T-helper 2 cell treated with Interferon-gamma antibody and Interleukin-4, amounts not matched to agents 5 μg/mL and 100 μg/mL, for 36 hours (primary cell): ENCODE measurements around the gene ASB10.

Experiments used
- DNase-seq: peaks from one replicate; pipeline ENCODE4 v3.0.0; 2021; ENCODE audit warnings: low spot score
- H3K27ac Mint-ChIP-seq: one replicate; pipeline ENCODE4 v1.8.0; 2021; ENCODE audit warnings: mild to moderate bottlenecking, mixed read lengths
- H3K27me3 Mint-ChIP-seq: one replicate; pipeline ENCODE4 v1.8.0; 2021; ENCODE audit warnings: low read depth, mixed read lengths
- H3K36me3 Mint-ChIP-seq: one replicate; pipeline ENCODE4 v1.8.0; 2021; ENCODE audit warnings: low read depth, mixed read lengths
- H3K4me1 Mint-ChIP-seq: one replicate; pipeline ENCODE4 v1.8.0; 2021; ENCODE audit warnings: low read depth, mixed read lengths
- H3K4me3 Mint-ChIP-seq: one replicate; pipeline ENCODE4 v1.8.0; 2022; ENCODE audit warnings: mild to moderate bottlenecking, moderate library complexity, mixed read lengths
- H3K9me3 Mint-ChIP-seq: one replicate; pipeline ENCODE4 v1.8.0; 2021; ENCODE audit warnings: mixed read lengths

Gene ASB10

DNA sequence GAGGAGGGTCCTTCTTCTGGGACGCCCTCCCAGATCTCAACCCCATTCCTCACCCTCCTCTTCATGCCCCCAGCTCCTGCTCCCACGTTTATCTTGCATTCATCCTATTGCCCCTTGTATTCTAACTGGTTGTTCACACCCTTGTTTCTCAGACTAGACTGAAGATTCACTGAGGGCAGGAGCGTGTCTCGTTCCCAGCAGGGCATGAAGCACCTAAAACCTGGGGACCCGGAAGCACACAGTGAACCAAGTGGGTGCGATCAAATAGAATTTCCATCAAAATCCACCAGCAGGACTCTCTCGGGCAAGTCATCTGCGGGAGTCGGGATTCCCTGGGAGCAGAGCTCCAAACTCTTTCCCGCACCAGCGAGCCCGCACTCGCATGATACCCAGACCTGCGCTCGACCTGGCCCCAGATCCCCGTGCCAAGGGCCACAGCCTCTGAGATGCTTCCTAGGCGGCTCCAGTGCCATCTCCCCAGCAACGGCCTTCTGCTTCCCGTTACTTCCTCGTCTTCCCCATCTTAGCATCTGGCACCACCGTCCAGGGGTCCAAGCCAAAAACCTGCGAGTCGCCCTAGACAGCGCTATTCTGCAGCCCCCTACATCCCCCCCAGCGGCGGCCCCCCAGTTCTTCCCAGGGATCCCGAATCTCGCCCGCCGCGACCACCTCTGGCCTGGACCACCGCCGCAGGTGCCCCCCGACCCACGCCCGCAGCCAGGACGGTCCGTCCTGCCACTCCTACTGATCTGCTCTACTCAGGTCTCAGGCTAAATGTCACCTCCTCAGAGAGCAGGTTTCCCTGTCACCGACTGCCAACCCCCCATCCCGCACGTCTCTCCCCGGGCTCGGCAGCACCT is 13.4 kb downstream of the ASB10 start:
- no peaks in the 10 kb centered on the region for H3K9me3 Mint-ChIP-seq

DNA sequence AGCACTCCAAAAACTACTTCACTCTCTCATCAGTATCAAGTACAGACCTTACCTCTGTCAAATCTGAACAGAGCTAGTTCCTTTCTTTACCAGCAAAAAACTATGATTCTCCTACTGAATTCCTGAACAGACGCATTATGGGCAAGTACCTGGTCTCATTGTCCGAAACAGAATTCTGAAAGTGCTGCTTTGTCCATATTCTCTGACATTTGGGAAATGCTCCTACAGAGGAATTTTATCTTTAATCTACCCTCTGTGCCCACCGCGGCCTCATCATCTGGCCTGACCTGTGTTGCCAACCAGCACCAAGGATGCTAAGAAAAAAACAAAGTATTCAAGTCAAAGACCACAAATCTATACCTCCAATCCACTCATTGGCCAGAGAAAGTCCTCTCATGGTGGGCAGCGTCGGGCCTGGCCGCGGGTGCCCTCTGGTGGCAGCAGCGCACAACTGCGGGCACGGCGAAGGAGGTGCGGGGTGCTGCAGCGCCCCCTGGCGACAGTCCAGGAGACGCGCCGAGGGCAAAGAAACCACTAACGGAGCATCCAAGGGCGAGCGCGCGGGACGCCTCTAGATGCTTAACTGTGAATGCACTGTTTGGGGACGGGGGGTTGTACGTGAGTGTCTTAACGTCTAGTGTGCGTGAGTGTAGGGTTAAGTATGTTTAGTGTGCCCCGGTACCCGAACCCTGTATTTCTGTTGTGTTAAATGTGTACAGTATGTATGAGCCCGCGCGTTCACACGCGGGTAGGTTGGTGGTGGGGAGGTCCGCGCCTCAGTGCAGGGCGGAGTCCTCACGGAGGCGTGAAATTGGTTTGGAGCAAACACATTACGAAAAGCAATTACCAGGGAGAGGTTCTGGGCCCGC is 14.5 kb downstream of the ASB10 start:
- Mint-ChIP-seq H3K36me3 (no peaks in the 10 kb centered on the region), H3K4me3 (no peak overlapping the region), H3K27ac (no peak overlapping the region), H3K27me3 (peaks cover 39% of the 10 kb centered on the region), H3K9me3 (no peaks in the 10 kb centered on the region), H3K4me1 (peaks cover 9% of the 10 kb centered on the region)
- DNase-seq = peak; percentile 79

More for the DNA sequence above, 13.4 kb downstream of the ASB10 start:
- no peak overlapping the region for H3K27ac Mint-ChIP-seq
- no peaks in the 10 kb centered on the region for H3K36me3 Mint-ChIP-seq
- no peak for DNase-seq
- peaks cover 6% of the 10 kb centered on the region for H3K4me1 Mint-ChIP-seq
- peaks cover 35% of the 10 kb centered on the region for H3K27me3 Mint-ChIP-seq
- no peak overlapping the region for H3K4me3 Mint-ChIP-seq

DNA sequence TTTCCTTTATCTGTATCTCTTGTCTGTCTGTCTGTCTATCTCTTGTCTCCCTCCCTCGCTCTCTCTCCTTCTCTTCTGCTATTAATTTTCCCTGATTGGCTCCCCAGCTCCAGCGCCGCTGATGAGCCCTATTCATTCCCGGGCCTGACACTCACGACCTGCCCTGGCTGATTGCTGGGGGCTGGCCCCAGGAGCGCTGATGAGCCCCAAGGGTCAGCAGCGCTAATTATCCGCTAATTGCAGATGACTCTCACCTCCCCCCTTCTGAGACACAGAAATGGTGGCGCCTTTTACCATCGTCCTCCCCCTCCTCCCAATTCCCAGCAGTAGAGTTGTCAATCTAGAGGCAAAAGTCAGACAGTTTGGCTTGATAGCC is 18.3 kb downstream of the ASB10 start:
- no peak overlapping the region for H3K27ac Mint-ChIP-seq
- H3K27me3 Mint-ChIP-seq = peaks cover 47% of the 10 kb centered on the region

DNA sequence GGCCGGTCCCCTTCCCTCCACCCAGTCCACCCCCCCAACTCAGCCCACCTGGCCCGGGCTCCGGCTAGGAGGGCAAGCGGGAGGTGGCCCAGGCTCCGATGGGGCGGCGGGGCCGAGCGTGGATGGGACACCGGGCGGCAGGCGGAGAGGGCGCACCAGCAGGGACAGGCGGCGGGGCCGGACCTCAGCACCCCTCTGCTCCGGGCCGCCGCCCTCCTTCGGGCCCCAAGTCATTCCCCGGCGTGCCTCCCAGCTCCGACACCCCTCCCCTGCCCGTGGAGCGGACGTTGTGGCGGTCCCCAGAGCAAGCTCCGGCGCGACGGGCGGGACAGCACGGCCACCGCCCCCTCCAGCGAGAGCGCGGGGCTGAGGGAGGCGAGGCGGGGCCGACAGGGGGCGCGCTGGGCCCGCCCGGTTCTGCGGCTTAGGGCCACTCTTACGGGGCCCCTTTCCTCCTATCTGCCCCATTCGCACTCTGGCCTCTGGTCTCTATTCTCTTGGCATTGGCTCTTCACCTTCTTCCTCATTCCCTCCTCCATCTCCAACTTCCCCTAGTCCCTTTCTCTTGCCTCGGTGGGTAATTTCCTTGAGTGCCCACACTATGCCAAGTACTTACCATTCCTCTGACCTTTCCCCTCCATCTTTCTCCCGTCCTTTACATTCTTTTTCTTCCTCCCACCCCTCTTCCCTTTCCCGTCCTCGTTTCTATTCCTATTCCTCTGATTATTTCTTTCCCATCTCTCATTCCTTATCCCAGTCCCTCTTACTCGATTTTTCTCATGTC is 18.9 kb downstream of the ASB10 start:
- Mint-ChIP-seq H3K9me3 (no peaks in the 10 kb centered on the region), H3K27me3 (peaks cover 47% of the 10 kb centered on the region), H3K4me1 (peaks cover 9% of the 10 kb centered on the region), H3K36me3 (no peaks in the 10 kb centered on the region), H3K4me3 (peak overlapping the region; percentile 16), H3K27ac (no peak overlapping the region)
- DNase-seq = peak; percentile 59

More for the DNA sequence above, 18.3 kb downstream of the ASB10 start:
- Mint-ChIP-seq H3K4me1 (peaks cover 9% of the 10 kb centered on the region), H3K36me3 (no peaks in the 10 kb centered on the region), H3K9me3 (no peaks in the 10 kb centered on the region), H3K4me3 (peak overlapping the region; percentile 16)
- DNase-seq = no peak

DNA sequence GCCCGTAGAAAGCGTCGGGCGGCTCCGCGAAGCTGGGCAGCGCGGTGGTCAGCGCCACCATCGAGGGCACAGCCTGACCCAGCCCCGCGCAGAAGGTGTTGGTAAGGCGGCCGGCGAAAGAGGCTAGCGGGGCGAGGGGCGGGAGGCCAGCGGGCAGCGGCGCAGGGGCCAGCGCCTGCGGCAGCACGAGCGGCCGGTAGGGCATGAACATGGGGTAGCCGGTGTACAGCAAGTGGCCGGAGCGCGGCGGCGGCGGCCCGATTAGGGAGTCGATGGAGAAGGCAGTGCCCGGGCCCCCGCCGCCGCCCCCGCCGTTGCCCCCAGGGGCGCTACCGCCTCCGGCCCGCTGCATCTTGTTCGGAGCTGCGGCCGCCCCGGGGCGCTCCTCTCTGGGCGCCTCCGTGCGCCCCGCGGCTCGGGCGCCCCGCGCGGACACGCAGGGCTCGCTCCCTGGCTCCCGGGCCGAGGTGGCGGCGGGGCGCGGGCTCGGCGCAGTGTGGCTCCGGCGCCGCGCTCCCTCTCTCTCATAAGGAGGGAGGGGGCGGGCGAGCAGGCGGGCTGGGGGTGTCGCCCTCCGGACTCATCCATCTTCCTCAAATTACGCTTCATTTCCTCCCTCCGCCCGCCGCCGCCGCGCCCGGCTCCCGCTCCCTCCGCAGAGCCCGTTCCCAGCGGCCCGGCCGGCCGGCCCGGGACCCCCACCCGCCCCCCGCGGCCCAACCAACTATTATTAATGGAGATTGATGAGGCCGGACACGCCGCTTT is 19.7 kb downstream of the ASB10 start, which contains the start of gene GBX1:
Gene GBX1 (minus strand): TSS at position 498 of the 765 bp plus-strand sequence. CDS start 146 bp downstream, at position 352.
- H3K9me3 Mint-ChIP-seq = no peaks in the 10 kb centered on the region
- H3K36me3 Mint-ChIP-seq = no peaks in the 10 kb centered on the region
- peak within 1 kb of the TSS; percentile 17 for H3K4me3 Mint-ChIP-seq
- no peak within 1 kb of the TSS for H3K27ac Mint-ChIP-seq
- H3K4me1 Mint-ChIP-seq = peaks cover 6% of the 10 kb centered on the region
- DNase-seq = no peak
- H3K27me3 Mint-ChIP-seq = peaks cover 43% of the 10 kb centered on the region

DNA sequence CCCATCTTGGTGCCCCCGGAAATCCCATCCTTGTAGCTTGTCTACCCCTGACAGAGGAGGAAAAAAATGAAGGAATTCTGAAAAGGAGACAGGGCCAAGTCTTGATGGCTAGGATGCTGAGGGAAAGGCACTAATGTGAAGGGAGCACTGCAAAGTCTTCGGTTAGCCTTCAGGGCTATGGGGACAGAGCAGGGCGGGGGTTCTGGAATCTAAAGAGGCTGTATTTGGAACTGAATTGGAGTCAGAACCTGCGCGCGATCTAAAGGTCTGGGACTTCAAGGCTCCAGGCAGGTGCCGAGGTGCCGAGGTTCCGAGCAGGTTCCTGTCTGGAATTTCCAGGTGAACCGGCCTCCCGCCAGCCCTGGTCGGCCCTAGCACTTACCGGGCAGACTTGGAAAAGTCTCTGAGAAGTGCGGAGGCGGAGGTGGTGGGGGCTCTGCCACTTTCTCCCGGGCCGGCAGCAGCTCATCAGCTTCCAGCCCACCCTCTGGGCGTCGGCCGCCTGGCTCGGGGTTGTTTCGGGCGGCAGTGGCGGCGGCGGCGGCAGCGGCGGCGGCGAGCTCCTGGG is 20.3 kb downstream of the ASB10 start:
- Mint-ChIP-seq H3K4me1 (peaks cover 4% of the 10 kb centered on the region), H3K4me3 (peak overlapping the region; percentile 17), H3K27me3 (peaks cover 40% of the 10 kb centered on the region), H3K27ac (no peak overlapping the region), H3K36me3 (no peaks in the 10 kb centered on the region), H3K9me3 (no peaks in the 10 kb centered on the region)
- DNase-seq = no peak

DNA sequence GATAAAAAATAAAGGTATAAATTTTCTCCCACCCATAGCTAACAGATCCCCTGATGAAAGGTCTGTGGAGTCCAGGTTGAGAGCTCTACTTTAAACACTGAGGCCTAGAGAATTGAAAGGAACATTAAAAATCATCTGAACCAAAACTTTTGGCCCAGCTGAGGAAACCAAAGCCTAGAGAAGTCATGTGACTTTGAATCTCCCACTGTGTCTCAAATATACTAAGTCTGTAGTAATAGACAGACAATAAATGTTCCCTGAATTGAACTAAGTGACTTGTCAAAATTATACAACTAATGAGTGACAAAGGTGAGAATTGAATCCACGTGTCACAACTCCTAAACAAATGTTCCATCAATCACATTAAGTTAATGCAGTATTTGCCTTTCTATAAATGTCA is 25.3 kb downstream of the ASB10 start:
- Mint-ChIP-seq H3K27me3 (peaks cover 17% of the 10 kb centered on the region), H3K36me3 (no peaks in the 10 kb centered on the region), H3K4me3 (no peak overlapping the region), H3K27ac (no peak overlapping the region), H3K9me3 (no peaks in the 10 kb centered on the region), H3K4me1 (no peaks in the 10 kb centered on the region)
- DNase-seq = no peak

DNA sequence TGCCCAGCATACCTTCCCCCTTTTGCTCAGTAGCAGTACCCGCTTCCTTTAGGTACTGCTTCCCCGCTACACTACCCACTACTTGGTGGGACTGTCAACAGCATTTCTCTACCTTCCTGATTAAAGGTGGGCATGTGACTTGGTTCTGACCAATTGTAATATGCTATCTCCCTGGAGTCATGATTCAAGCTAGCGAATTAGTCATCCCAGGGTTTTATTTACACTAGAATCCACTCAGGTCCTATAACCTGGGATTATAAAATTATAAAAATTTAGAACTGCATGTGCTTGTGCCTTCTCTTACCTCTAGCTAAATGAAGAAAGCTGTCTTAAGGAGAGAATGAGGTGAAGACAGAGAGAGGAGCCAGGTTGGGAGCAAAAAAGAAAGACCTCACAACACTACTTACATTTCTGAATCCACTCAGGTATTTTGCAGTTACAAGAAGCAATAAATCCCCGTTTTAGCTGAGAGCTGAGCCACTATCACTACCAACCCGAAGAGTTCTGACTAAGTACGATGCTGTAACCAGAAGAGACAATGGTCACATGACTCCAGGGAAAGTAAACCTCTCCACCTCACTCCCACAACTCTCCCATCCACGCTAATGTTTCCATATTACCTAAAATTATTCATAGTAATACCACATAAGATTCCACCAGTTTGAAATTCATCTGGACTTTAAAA is 29.3 kb downstream of the ASB10 start:
- H3K36me3 Mint-ChIP-seq = no peaks in the 10 kb centered on the region
- H3K9me3 Mint-ChIP-seq = no peaks in the 10 kb centered on the region
- no peak overlapping the region for H3K27ac Mint-ChIP-seq
- no peaks in the 10 kb centered on the region for H3K4me1 Mint-ChIP-seq
- peaks cover 26% of the 10 kb centered on the region for H3K27me3 Mint-ChIP-seq
- no peak overlapping the region for H3K4me3 Mint-ChIP-seq
- DNase-seq = no peak

DNA sequence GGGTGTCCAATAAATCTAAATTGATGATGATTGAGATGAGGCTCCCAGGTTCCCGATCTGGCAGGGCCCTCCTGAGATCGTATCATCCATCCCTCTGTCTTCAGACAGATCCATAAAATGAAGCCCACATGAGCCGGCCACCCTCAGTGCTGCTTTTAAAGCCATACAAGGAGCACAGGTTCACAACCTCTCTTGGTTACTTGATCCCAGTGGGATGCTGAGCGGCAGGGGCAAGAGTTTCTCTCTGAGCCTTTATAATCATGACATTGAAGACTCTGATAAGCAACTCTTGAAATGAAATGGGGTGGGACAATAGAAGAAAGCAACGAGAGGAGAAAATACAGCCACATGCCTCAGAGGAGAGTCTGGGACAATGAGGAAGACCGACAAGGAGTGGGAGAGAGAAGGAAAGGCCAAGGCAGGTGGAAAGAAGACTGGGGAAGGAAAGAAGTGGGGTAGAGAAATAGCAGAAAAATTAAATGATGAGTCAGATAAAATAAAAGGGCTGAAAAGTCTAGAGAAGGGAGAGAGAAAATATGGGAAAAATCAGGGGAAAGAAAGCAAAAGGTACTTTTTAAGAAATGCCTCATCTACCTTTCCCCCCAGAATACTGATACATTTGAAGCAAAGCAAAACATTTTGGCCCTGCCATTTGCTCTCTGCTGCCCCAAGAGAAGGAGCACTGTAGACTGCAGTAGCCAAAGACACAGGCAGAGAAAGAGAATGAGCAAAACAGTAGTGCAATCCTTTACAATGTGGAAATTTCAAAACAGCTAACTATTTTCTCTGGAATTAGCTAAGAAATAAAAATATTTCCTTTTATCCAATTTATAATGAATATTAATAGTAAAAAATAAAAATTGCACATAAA is 34.2 kb downstream of the ASB10 start:
- H3K36me3 Mint-ChIP-seq = no peaks in the 10 kb centered on the region
- no peaks in the 10 kb centered on the region for H3K9me3 Mint-ChIP-seq
- H3K27me3 Mint-ChIP-seq = peaks cover 33% of the 10 kb centered on the region
- no peak overlapping the region for H3K27ac Mint-ChIP-seq
- H3K4me1 Mint-ChIP-seq = no peaks in the 10 kb centered on the region
- no peak for DNase-seq
- H3K4me3 Mint-ChIP-seq = no peak overlapping the region

DNA sequence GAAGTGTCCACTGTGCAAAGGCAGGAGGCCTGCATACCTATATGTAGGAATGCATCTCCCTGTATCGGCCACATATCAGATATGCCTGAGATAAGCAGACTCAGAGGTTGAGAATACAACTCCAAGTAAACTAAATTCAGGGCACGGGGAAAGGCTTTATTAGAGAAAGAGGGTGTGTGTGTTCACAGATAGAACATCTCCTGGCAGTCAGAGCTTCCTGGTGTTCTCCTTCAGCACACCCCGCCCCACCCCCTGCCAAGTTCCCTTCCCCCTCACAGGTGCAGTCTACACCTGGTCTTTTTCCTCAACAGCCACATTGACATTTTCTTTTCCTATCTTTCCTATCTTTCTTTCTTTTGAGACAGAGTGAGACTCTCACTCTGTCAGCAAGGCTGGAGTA is 36.7 kb downstream of the ASB10 start:
- Mint-ChIP-seq H3K4me1 (no peaks in the 10 kb centered on the region), H3K9me3 (no peaks in the 10 kb centered on the region), H3K36me3 (no peaks in the 10 kb centered on the region), H3K27me3 (peaks cover 19% of the 10 kb centered on the region), H3K4me3 (no peak overlapping the region), H3K27ac (no peak overlapping the region)
- no peak for DNase-seq

DNA sequence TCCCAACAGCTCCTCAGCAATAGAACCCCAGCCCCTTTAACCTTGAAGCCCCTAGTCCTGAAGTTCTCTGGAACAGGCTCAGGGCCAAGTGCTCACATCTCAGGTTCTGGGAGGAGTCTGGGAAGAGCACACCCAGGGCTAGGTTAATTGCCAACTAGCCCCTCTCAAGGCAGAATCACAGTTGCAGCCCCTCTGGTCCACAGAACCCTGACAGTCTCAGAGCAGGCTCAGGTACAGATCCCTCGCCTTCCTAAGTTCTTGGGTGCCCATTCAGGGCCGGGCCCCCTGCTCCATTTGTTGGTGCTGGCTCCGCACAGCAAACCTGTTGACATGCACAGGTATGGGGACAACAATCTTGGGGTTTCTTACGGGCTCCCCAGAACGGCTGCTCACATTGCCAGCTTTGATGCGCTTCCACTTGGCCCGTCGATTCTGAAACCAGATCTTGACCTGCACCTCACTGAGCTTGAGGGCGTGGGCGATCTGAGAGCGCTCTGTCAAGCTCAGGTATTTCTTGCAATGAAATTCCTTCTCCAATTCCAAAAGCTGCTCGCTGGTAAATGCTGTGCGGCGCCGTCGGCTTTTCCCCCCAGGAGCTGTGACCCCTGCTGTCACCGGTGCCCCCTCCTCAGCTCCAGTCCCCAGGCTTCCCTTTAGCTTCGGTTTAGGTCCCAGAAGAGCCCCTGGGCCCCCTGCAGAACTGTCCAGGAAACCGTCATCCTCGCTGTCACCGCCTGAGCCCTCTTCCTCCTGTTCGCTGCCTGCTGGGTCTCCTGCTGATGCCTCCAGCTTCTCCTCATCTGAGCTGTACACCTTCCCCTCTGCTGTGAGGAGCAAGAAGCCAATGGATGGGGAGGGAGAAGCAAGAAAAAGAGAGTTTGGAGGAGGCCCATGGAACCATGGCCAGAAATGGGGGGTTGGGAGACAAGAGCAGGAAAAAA is 38.5 kb downstream of the ASB10 start:
- Mint-ChIP-seq H3K4me3 (no peak overlapping the region), H3K27ac (no peak overlapping the region), H3K9me3 (no peaks in the 10 kb centered on the region), H3K4me1 (no peaks in the 10 kb centered on the region), H3K36me3 (no peaks in the 10 kb centered on the region), H3K27me3 (peaks cover 11% of the 10 kb centered on the region)
- DNase-seq = no peak
